Effector memory CD4-positive, alpha-beta T cell (primary cell): ENCODE data around the gene FAM200B.

Experiments used
- DNase-seq, 3 donors: peaks; one replicate each; pipeline ENCODE4 v3.0.0-alpha.2; 2020
- H3K27ac ChIP-seq: 2 replicates; pipeline ENCODE4 v1.7.0; 2013; ENCODE audit warnings: mild to moderate bottlenecking, low read length, moderate library complexity; ENCODE audit not compliant: insufficient read depth, poor library complexity, severe bottlenecking
- H3K27me3 ChIP-seq: replicated peaks from 2 replicates; pipeline ENCODE4 v1.7.0; 2013; ENCODE audit warnings: mild to moderate bottlenecking, low read length; ENCODE audit not compliant: insufficient read depth, control insufficient read depth, poor library complexity, severe bottlenecking
- H3K36me3 ChIP-seq: 2 replicates; pipeline ENCODE4 v1.7.0; 2013; ENCODE audit warnings: mild to moderate bottlenecking, low read length, moderate library complexity; ENCODE audit not compliant: control insufficient read depth, insufficient read depth
- H3K4me1 ChIP-seq: 2 replicates; pipeline ENCODE4 v1.7.0; 2013; ENCODE audit warnings: low read length, mild to moderate bottlenecking; ENCODE audit not compliant: control insufficient read depth, insufficient read depth, poor library complexity, severe bottlenecking
- H3K4me3 ChIP-seq: 2 replicates; pipeline ENCODE4 v1.7.0; 2013; ENCODE audit warnings: low read length, low read depth, mild to moderate bottlenecking; ENCODE audit not compliant: insufficient read depth, poor library complexity, severe bottlenecking
- H3K9me3 ChIP-seq: 2 replicates; pipeline ENCODE4 v1.7.0; 2013; ENCODE audit warnings: mild to moderate bottlenecking, low read length, moderate library complexity; ENCODE audit not compliant: control insufficient read depth

The FAM200B gene

GRCh38 chr4:15677507-15677988 lies 4.1 kb upstream of the FAM200B start:
- no peak for DNase-seq

GRCh38 chr4:15681067-15681371 lies 608 bp upstream of the FAM200B start:
- peaks cover 12% of the 10 kb centered on the region for H3K4me1 ChIP-seq
- H3K4me3 ChIP-seq: peak overlapping the region; percentile 82
- peaks cover 3% of the 10 kb centered on the region for H3K36me3 ChIP-seq
- H3K9me3 ChIP-seq: no peaks in the 10 kb centered on the region
- peak overlapping the region; percentile 83 for H3K27ac ChIP-seq
- DNase-seq: no peak
- no peaks in the 10 kb centered on the region for H3K27me3 ChIP-seq

More at GRCh38 chr4:15677507-15677988, 4.1 kb upstream of the FAM200B start:
- Histone ChIP-seq H3K27ac (no peak overlapping the region), H3K36me3 (no peaks in the 10 kb centered on the region), H3K27me3 (no peaks in the 10 kb centered on the region), H3K4me1 (peaks cover under 1% of the 10 kb centered on the region), H3K9me3 (no peaks in the 10 kb centered on the region), H3K4me3 (no peak overlapping the region)

- H3K27me3 ChIP-seq: no peaks in the 10 kb centered on the region
- H3K9me3 ChIP-seq: no peaks in the 10 kb centered on the region
- DNase-seq: no peak
- H3K4me1 ChIP-seq: peaks cover 12% of the 10 kb centered on the region
- peak overlapping the region; percentile 83 for H3K27ac ChIP-seq
- peak overlapping the region; percentile 82 for H3K4me3 ChIP-seq
- H3K36me3 ChIP-seq: peaks cover 12% of the 10 kb centered on the region
Measured at GRCh38 chr4:15682242-15683142, 865 bp downstream of the FAM200B start.

GRCh38 chr4:15683143-15683495 lies 1.5 kb downstream of the FAM200B start:
- H3K27ac ChIP-seq: no peak overlapping the region
- no peak for DNase-seq
- H3K27me3 ChIP-seq: no peaks in the 10 kb centered on the region
- H3K4me3 ChIP-seq: no peak overlapping the region
- peaks cover 15% of the 10 kb centered on the region for H3K36me3 ChIP-seq
- peaks cover 12% of the 10 kb centered on the region for H3K4me1 ChIP-seq
- H3K9me3 ChIP-seq: no peaks in the 10 kb centered on the region

GRCh38 chr4:15684498-15684897 lies 2.9 kb downstream of the FAM200B start:
- Histone ChIP-seq H3K27me3 (no peaks in the 10 kb centered on the region), H3K36me3 (peaks cover 17% of the 10 kb centered on the region), H3K27ac (no peak overlapping the region), H3K4me3 (no peak overlapping the region), H3K4me1 (peaks cover 12% of the 10 kb centered on the region), H3K9me3 (no peaks in the 10 kb centered on the region)
- DNase-seq: no peak

GRCh38 chr4:15688051-15688450 lies 6.4 kb downstream of the FAM200B start:
- H3K27ac ChIP-seq: no peak overlapping the region
- H3K4me3 ChIP-seq: no peak overlapping the region
- DNase-seq: no peak
- H3K9me3 ChIP-seq: no peaks in the 10 kb centered on the region
- peaks cover 7% of the 10 kb centered on the region for H3K4me1 ChIP-seq
- H3K36me3 ChIP-seq: peaks cover 17% of the 10 kb centered on the region
- H3K27me3 ChIP-seq: no peaks in the 10 kb centered on the region

GRCh38 chr4:15689540-15689939 lies 7.9 kb downstream of the FAM200B start:
- Histone ChIP-seq H3K9me3 (no peaks in the 10 kb centered on the region), H3K4me3 (no peak overlapping the region), H3K36me3 (peaks cover 17% of the 10 kb centered on the region), H3K27ac (no peak overlapping the region), H3K27me3 (no peaks in the 10 kb centered on the region), H3K4me1 (no peaks in the 10 kb centered on the region)
- no peak for DNase-seq

- H3K27me3 ChIP-seq: no peaks in the 10 kb centered on the region
- no peaks in the 10 kb centered on the region for H3K4me1 ChIP-seq
- no peak overlapping the region for H3K4me3 ChIP-seq
- no peak for DNase-seq
- peaks cover 17% of the 10 kb centered on the region for H3K36me3 ChIP-seq
- no peaks in the 10 kb centered on the region for H3K9me3 ChIP-seq
- no peak overlapping the region for H3K27ac ChIP-seq
Measured at GRCh38 chr4:15690020-15690809, 8.6 kb downstream of the FAM200B start.

- DNase-seq: no peak
- no peaks in the 10 kb centered on the region for H3K4me1 ChIP-seq
- no peaks in the 10 kb centered on the region for H3K27me3 ChIP-seq
- H3K36me3 ChIP-seq: peaks cover 9% of the 10 kb centered on the region
- no peaks in the 10 kb centered on the region for H3K9me3 ChIP-seq
- no peak overlapping the region for H3K4me3 ChIP-seq
- H3K27ac ChIP-seq: no peak overlapping the region
Measured at GRCh38 chr4:15691346-15692135, 9.9 kb downstream of the FAM200B start.
